GM06990 (cell line): ENCODE data around the gene HDAC6.

Source experiments
- DNase-seq: peaks from one replicate; pipeline ENCODE4 v3.0.0-alpha.2; 2011; ENCODE audit not compliant: insufficient read length; ENCODE audit errors: extremely low read depth
- H3K27me3 ChIP-seq: replicated peaks from 2 replicates; pipeline ENCODE4 v1.6.0; 2011; ENCODE audit warnings: low read length; ENCODE audit not compliant: control insufficient read depth, insufficient read depth
- H3K36me3 ChIP-seq: 2 replicates; pipeline ENCODE4 v1.5.1; 2011; ENCODE audit warnings: low read length; ENCODE audit not compliant: control insufficient read depth, insufficient read depth
- H3K4me3 ChIP-seq: replicated peaks from 2 replicates; pipeline ENCODE4 v1.5.1; 2011; ENCODE audit warnings: low read depth, mild to moderate bottlenecking, control low read depth, low read length
- CTCF ChIP-seq: IDR thresholded peaks from 2 replicates; pipeline ENCODE4 v1.5.1; 2011; ENCODE audit warnings: low read length, control low read depth, mild to moderate bottlenecking, inconsistent platforms; ENCODE audit not compliant: insufficient read depth, poor library complexity, severe bottlenecking

Gene HDAC6

GRCh38 chrX:48800574-48801279, 1.1 kb upstream of the HDAC6 start:
- no peak for TF ChIP-seq CTCF
- no peaks in the 10 kb centered on the region; the same call in 1 of the 2 replicates for H3K36me3 ChIP-seq
- no peaks in the 10 kb centered on the region for H3K27me3 ChIP-seq
- peak overlapping the region; percentile 74 for H3K4me3 ChIP-seq
- DNase-seq: no peak

- DNase-seq: peak; percentile 84
- no peak for TF ChIP-seq CTCF
- no peaks in the 10 kb centered on the region; the same call in 1 of the 2 replicates for H3K36me3 ChIP-seq
- no peaks in the 10 kb centered on the region for H3K27me3 ChIP-seq
- peak overlapping the region; percentile 63 for H3K4me3 ChIP-seq
These were observed 430 bp downstream of the HDAC6 start for GRCh38 chrX:48802089-48802904.

- no peaks in the 10 kb centered on the region for H3K27me3 ChIP-seq
- no peak for TF ChIP-seq CTCF
- DNase-seq: no peak
- peak overlapping the region; percentile 63 for H3K4me3 ChIP-seq
- H3K36me3 ChIP-seq: no peaks in the 10 kb centered on the region; the same call in 1 of the 2 replicates
These were observed 986 bp downstream of the HDAC6 start for GRCh38 chrX:48802905-48803200.

DNA sequence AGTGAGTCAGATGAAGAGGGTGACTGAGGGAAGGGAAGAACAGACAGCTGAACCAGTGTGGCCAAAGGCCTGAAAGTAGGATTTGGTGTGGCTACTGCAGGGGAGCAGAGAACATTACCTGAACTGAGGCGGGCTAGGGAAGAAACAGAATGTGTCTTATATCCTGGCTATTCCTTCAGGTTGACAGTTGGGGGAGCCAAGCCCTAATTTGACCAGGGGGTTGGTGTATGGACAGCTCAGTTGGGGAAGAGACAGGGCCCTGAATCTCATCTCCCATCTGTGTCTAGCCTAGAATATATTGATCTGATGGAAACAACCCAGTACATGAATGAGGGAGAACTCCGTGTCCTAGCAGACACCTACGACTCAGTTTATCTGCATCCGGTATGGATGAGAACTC, 4.2 kb downstream of the HDAC6 start:
- DNase-seq: no peak
- Histone ChIP-seq H3K36me3 (peaks cover 3% of the 10 kb centered on the region; the same call in 1 of the 2 replicates), H3K27me3 (no peaks in the 10 kb centered on the region), H3K4me3 (no peak overlapping the region)
- TF ChIP-seq CTCF: no peak

DNA sequence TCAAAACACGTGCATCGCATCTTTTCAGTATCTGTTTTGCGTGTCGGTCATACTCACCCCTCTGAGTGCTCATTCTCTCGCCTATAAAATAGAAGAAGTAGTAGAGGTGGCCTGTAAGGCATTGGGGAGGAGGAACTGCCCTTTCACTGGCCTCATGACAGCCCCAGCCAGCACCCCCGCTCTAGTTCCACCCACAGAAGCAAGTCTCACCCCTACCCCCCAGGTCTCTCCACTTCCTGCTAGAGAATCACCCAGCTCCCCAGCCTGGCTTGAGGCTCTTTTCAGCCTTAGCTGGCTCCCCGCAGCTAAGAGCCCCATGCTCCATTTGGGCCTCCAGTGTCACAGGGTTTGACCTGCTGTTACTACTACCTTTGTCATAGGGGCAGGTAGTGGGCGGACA, 11.8 kb downstream of the HDAC6 start:
- no peak overlapping the region for H3K4me3 ChIP-seq
- TF ChIP-seq CTCF: no peak
- H3K36me3 ChIP-seq: no peaks in the 10 kb centered on the region; the same call in 1 of the 2 replicates
- DNase-seq: no peak
- H3K27me3 ChIP-seq: no peaks in the 10 kb centered on the region
